Testis (tissue), 2 donors: ENCODE measurements around the gene G6PC1.
"Not testable (repeated sequence)": the region's sequence is repeated elsewhere in the genome, so short reads cannot be mapped to it uniquely, and the experiment has no call there.

Experiments used
- POLR2A ChIP-seq: fragments of 450-650 bp; IDR thresholded peaks from one replicate; pipeline ENCODE4 v1.6.1; 2017; ENCODE audit warnings: antibody characterized with exemption, mild to moderate bottlenecking, moderate library complexity
- TF ChIP-seq, protein P1 (sequence below), 3 experiments: fragments of 450-650 bp in 2 of 3; fragments of 200-600 bp in 1 of 3; sonication (generic) in 1 of 3; IDR thresholded peaks; one replicate each; pipeline ENCODE4 v1.5.1; 2016 to 2019; ENCODE audit warnings: antibody characterized with exemption in 3 of 3, mild to moderate bottlenecking in 2 of 3, moderate library complexity in 1 of 3

DNA sequence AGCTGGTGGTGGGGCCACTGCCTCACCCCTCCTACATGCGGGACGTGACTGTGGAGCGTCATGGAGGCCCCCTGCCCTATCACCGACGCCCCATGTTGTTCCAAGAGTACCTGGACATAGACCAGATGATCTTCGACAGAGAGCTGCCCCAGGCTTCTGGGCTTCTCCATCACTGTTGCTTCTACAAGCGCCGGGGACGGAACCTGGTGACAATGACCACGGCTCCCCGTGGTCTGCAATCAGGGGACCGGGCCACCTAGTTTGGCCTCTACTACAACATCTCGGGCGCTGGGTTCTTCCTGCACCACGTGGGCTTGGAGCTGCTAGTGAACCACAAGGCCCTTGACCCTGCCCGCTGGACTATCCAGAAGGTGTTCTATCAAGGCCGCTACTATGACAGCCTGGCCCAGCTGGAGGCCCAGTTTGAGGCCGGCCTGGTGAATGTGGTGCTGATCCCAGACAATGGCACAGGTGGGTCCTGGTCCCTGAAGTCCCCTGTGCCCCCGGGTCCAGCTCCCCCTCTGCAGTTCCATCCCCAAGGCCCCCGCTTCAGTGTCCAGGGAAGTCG, 32.8 kb upstream of the G6PC1 start:
- TF ChIP-seq, protein P1, sequence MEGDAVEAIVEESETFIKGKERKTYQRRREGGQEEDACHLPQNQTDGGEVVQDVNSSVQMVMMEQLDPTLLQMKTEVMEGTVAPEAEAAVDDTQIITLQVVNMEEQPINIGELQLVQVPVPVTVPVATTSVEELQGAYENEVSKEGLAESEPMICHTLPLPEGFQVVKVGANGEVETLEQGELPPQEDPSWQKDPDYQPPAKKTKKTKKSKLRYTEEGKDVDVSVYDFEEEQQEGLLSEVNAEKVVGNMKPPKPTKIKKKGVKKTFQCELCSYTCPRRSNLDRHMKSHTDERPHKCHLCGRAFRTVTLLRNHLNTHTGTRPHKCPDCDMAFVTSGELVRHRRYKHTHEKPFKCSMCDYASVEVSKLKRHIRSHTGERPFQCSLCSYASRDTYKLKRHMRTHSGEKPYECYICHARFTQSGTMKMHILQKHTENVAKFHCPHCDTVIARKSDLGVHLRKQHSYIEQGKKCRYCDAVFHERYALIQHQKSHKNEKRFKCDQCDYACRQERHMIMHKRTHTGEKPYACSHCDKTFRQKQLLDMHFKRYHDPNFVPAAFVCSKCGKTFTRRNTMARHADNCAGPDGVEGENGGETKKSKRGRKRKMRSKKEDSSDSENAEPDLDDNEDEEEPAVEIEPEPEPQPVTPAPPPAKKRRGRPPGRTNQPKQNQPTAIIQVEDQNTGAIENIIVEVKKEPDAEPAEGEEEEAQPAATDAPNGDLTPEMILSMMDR (IDR thresholded peaks at IDR 0.05): not testable (repeated sequence)
- not testable (repeated sequence) for TF ChIP-seq POLR2A
